ENCODE results near the gene TECTB.

DNA sequence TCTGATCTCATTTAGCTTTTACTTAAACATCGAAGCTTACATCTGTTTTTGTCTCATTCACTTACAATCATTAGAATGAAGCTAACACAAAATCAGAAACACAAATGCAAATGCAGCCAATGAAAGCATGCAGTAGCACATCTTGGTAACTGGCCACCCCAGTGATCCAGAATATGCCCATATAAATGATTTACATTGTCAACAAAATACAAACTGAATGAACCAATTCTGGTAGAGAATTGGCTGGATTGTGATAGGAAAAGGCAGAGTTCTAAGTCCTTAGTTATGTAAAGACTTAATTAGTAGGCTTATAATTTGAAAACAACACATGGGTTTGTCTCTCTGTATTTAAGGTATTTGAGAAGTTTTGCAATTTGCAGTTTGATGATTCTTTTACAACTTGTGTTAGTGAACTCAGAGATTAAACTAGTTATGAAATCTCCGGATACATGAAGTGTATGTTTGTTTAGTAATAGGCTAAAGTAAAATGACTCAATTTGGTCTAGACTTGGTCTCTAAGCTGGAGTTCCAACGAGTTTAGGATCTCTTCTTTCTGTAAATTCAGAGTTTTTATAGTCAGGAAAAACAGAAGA, 21.2 kb downstream of the TECTB start:
- TF ChIP-seq, protein P1, sequence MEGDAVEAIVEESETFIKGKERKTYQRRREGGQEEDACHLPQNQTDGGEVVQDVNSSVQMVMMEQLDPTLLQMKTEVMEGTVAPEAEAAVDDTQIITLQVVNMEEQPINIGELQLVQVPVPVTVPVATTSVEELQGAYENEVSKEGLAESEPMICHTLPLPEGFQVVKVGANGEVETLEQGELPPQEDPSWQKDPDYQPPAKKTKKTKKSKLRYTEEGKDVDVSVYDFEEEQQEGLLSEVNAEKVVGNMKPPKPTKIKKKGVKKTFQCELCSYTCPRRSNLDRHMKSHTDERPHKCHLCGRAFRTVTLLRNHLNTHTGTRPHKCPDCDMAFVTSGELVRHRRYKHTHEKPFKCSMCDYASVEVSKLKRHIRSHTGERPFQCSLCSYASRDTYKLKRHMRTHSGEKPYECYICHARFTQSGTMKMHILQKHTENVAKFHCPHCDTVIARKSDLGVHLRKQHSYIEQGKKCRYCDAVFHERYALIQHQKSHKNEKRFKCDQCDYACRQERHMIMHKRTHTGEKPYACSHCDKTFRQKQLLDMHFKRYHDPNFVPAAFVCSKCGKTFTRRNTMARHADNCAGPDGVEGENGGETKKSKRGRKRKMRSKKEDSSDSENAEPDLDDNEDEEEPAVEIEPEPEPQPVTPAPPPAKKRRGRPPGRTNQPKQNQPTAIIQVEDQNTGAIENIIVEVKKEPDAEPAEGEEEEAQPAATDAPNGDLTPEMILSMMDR (IDR thresholded peaks at IDR 0.05), result no peak
- no peak for TF ChIP-seq ZFX (IDR thresholded peaks at IDR 0.05; ENCODE audit: borderline replicate concordance)

Measured in 22Rv1 (cell line).